Retina (tissue), 1 donor: ENCODE measurements around the gene PNMA6E.
A peak's percentile ranks its signal among the peaks of the same experiment; 100 is the strongest.

Source experiments
- DNase-seq: peaks from one replicate; pipeline ENCODE4 v3.0.0-alpha.2; 2016

Gene PNMA6E

GRCh38 chrX:153382563-153383482 is 18.3 kb downstream of the PNMA6E start:
- no peak for DNase-seq

- DNase-seq, result peak; percentile 39
Observed at GRCh38 chrX:153381684-153382532, 19.2 kb downstream of the PNMA6E start.

- DNase-seq, result no peak
Observed at GRCh38 chrX:153380691-153381090, 20.5 kb downstream of the PNMA6E start.

- no peak for DNase-seq
Observed at GRCh38 chrX:153379971-153380581, 21.1 kb downstream of the PNMA6E start.

- DNase-seq, result no peak
Observed at GRCh38 chrX:153379508-153379907, 21.6 kb downstream of the PNMA6E start.

- DNase-seq, result no peak
Observed at GRCh38 chrX:153378607-153379006, 22.5 kb downstream of the PNMA6E start.

GRCh38 chrX:153377727-153378126 is 23.4 kb downstream of the PNMA6E start:
- no peak for DNase-seq

- no peak for DNase-seq
Observed at GRCh38 chrX:153375571-153375970, 25.6 kb downstream of the PNMA6E start.

GRCh38 chrX:153374426-153374825 is 26.7 kb downstream of the PNMA6E start:
- no peak for DNase-seq

GRCh38 chrX:153372949-153373348 is 28.2 kb downstream of the PNMA6E start:
- DNase-seq, result no peak

- no peak for DNase-seq
Observed at GRCh38 chrX:153371256-153371655, 29.9 kb downstream of the PNMA6E start.

- DNase-seq, result no peak
Observed at GRCh38 chrX:153370293-153371055, 30.7 kb downstream of the PNMA6E start.

- DNase-seq, result no peak
Observed at GRCh38 chrX:153366878-153367538, 34.1 kb downstream of the PNMA6E start.

GRCh38 chrX:153366119-153366518 is 35.0 kb downstream of the PNMA6E start:
- DNase-seq, result no peak

- no peak for DNase-seq
Observed at GRCh38 chrX:153365670-153366069, 35.5 kb downstream of the PNMA6E start.

- DNase-seq, result no peak
Observed at GRCh38 chrX:153361781-153362397, 39.3 kb downstream of the PNMA6E start.

GRCh38 chrX:153357877-153358276 is 43.3 kb downstream of the PNMA6E start:
- DNase-seq, result no peak

- no peak for DNase-seq
Observed at GRCh38 chrX:153353416-153353815, 47.7 kb downstream of the PNMA6E start.

GRCh38 chrX:153352858-153353257 is 48.3 kb downstream of the PNMA6E start:
- no peak for DNase-seq

GRCh38 chrX:153351981-153352380 is 49.2 kb downstream of the PNMA6E start:
- DNase-seq, result no peak

- DNase-seq, result no peak
Observed at GRCh38 chrX:153349952-153350351, 51.2 kb downstream of the PNMA6E start.

- no peak for DNase-seq
Observed at GRCh38 chrX:153348421-153348820, 52.7 kb downstream of the PNMA6E start.
